H1 (cell line): ENCODE data around the gene SIGLEC6. TPM values are rescaled to one million over a fixed set of nuclear protein-coding genes. Genes with fewer than 3 reads are reported as not detected.

ENCODE experiments used
- CBX8 ChIP-seq: fragments of 300-800, 300-1000 bp; sonication (generic); IDR thresholded peaks from 2 replicates; pipeline ENCODE4 v1.7.1; 2016; ENCODE audit warnings: low read depth, low read length, borderline replicate concordance
- CHD2 ChIP-seq: IDR thresholded peaks from 2 replicates; pipeline ENCODE4 v1.6.1; 2012; ENCODE audit warnings: low read length, improper control_type of control experiment
- HDAC2 ChIP-seq, 2 experiments: fragments of 300-600 bp in 1 of 2; sonication (generic) in 1 of 2; IDR thresholded peaks; 2 replicates each; pipeline ENCODE4 v1.6.1; 2011 to 2012; ENCODE audit warnings: low read depth in 2 of 2, low read length in 2 of 2, mild to moderate bottlenecking in 2 of 2, moderate library complexity in 2 of 2, borderline replicate concordance in 1 of 2, inconsistent platforms in 1 of 2
- RFX5 ChIP-seq: IDR thresholded peaks from 2 replicates; pipeline ENCODE4 v1.6.1; 2011; ENCODE audit warnings: low read depth, low read length, improper control_type of control experiment, borderline replicate concordance
- polyA plus RNA-seq, 7 experiments: library from polyadenylated mRNA; depleted of rRNA in 3 of 7; stranded (reverse) in 5 of 7; unstranded in 2 of 7; fragments of >200 nt in 5 of 7; fragments of 200-250 nt in 2 of 7; gene quantifications; 1 replicate in 5 of 7; 2 replicates in 1 of 7; 4 replicates in 1 of 7; pipeline versions ENCODE4 v1.2.1 to v1.2.3, GENCODE V29; 2011 to 2013; ENCODE audit warnings: missing spikeins in 2 of 7, mixed read lengths in 2 of 7
- total RNA-seq: library from RNA; stranded (reverse); fragmentation: NEBNext Ultra II Directional; extraction: Animal tissue kit (Norgen Biotek cat#: 25700); gene quantifications from 2 replicates; pipeline ENCODE4 v1.2.1, GENCODE V29; 2021

SIGLEC6 gene
- total and polyA plus RNA-seq, 2 of the 8 experiments (the other 6 are each of a cell fraction or from before 2014, with no cell fraction given) = 0.05 TPM; not detected in 1

GRCh38 chr19:51546650-51547396, 15.4 kb upstream of the SIGLEC6 start (continued):
- TF ChIP-seq CHD2 = no peak
- no peak for TF ChIP-seq RFX5
- TF ChIP-seq CBX8 = no peak
- TF ChIP-seq HDAC2 (IDR thresholded peaks at IDR 0.05; ENCODE audit: borderline replicate concordance in 1 of 2, low read depth in 2 of 2, low read length in 2 of 2) = no peak
- TF ChIP-seq, all 59 proteins: peak for 0
